ENCODE measurements around the gene PTPRD. TPM values are rescaled to one million over a fixed set of nuclear protein-coding genes. Genes with fewer than 3 reads are reported as not detected.

The PTPRD gene
- total and polyA plus RNA-seq, 9 of the 15 experiments (the other 6 are each of a cell fraction or from before 2014, with no cell fraction given), result 0.11 TPM; not detected in 8

- no peak overlapping the region for H3K4me2 ChIP-seq (ENCODE audit: insufficient read depth, low read length)
- TF ChIP-seq SLC30A9 (CRISPR knock-in tag; IDR thresholded peaks at IDR 0.05) (no peak), PHF21A (IDR thresholded peaks at IDR 0.05; ENCODE audit: borderline replicate concordance, low read depth) (no peak)
- intact Hi-C loops (cut with micrococcal nuclease), result no loop called here
- H3K27me3 ChIP-seq (ENCODE audit: control insufficient read depth in 2 of 2, insufficient read depth in 2 of 2, low read length in 2 of 2), result no peaks in the 10 kb centered on the region
- H2AFZ ChIP-seq (ENCODE audit: low read depth, low read length), result no peak overlapping the region
- H3K9me1 ChIP-seq (ENCODE audit: control insufficient read depth, insufficient read depth, low read length), result no peaks in the 10 kb centered on the region
- H3K4me1 ChIP-seq (replicated peaks in 1 of 2; ENCODE audit: control insufficient read depth in 2 of 2, insufficient read depth in 2 of 2, low read length in 2 of 2), result no peaks in the 10 kb centered on the region
- H3K27ac ChIP-seq (ENCODE audit: extremely low read depth, low read depth, low read length), result no peak overlapping the region
- FAIRE-seq, result no peak
- BruUV-seq (replicated peaks), result no TSS peak
- CTCF ChIA-PET (ENCODE audit: low intra/inter-chr PET ratio), result no interaction called here
- POLR2A ChIA-PET, result no interaction called here
- H3K4me3 ChIP-seq, result no peak overlapping the region
- H3K9ac ChIP-seq (ENCODE audit: insufficient read depth in 1 of 2, low read depth in 2 of 2, low read length in 2 of 2), result no peak overlapping the region
- WGBS (ENCODE audit: insufficient coverage, low coverage, missing lambda C conversion rate), result no CpG with 5 or more reads among the region's 2 CpGs
- H3K79me2 ChIP-seq (ENCODE audit: control insufficient read depth, insufficient read depth, low read length), result no peaks in the 10 kb centered on the region
- no peak for ATAC-seq
- H3K9me3 ChIP-seq (replicated peaks; ENCODE audit: control insufficient read depth, insufficient read depth, low read depth, low read length), result no peaks in the 10 kb centered on the region
- in situ Hi-C loops (cut with MboI), result no loop called here
- H4K20me1 ChIP-seq (replicated peaks; ENCODE audit: control insufficient read depth, insufficient read depth, low read length), result no peaks in the 10 kb centered on the region
- no peak for DNase-seq (ENCODE audit: extremely low read depth in 1 of 4, low spot score in 3 of 4)
- H3K36me3 ChIP-seq (ENCODE audit: control insufficient read depth, insufficient read depth, low read length), result no peaks in the 10 kb centered on the region
Measured at GRCh38 chr9:9341203-9341602, 1271.6 kb downstream of the PTPRD start.

GRCh38 chr9:9337129-9337528 is 1275.7 kb downstream of the PTPRD start:
- Histone ChIP-seq H3K4me3 (no peak overlapping the region), H4K20me1 (replicated peaks; ENCODE audit: control insufficient read depth, insufficient read depth, low read length) (no peaks in the 10 kb centered on the region), H3K4me1 (replicated peaks in 1 of 2; ENCODE audit: control insufficient read depth in 2 of 2, insufficient read depth in 2 of 2, low read length in 2 of 2) (no peaks in the 10 kb centered on the region), H3K9me1 (ENCODE audit: control insufficient read depth, insufficient read depth, low read length) (no peaks in the 10 kb centered on the region), H3K36me3 (ENCODE audit: control insufficient read depth, insufficient read depth, low read length) (no peaks in the 10 kb centered on the region), H2AFZ (ENCODE audit: low read depth, low read length) (no peak overlapping the region), H3K79me2 (ENCODE audit: control insufficient read depth, insufficient read depth, low read length) (no peaks in the 10 kb centered on the region), H3K27ac (ENCODE audit: extremely low read depth, low read depth, low read length) (no peak overlapping the region), H3K9me3 (replicated peaks; ENCODE audit: control insufficient read depth, insufficient read depth, low read depth, low read length) (no peaks in the 10 kb centered on the region), H3K9ac (ENCODE audit: insufficient read depth in 1 of 2, low read depth in 2 of 2, low read length in 2 of 2) (no peak overlapping the region), H3K4me2 (ENCODE audit: insufficient read depth, low read length) (no peak overlapping the region), H3K27me3 (ENCODE audit: control insufficient read depth in 2 of 2, insufficient read depth in 2 of 2, low read length in 2 of 2) (no peaks in the 10 kb centered on the region)
- ATAC-seq, result no peak
- ChIA-PET POLR2A (no interaction called here), CTCF (ENCODE audit: low intra/inter-chr PET ratio) (no interaction called here)
- FAIRE-seq, result no peak
- no peak for DNase-seq (ENCODE audit: extremely low read depth in 1 of 4, low spot score in 3 of 4)
- in situ Hi-C loops (cut with MboI) (no loop called here), intact Hi-C loops (cut with micrococcal nuclease) (no loop called here)
- no TSS peak for BruUV-seq (replicated peaks)
- no peak for TF ChIP-seq CHD7 (IDR thresholded peaks at IDR 0.05; ENCODE audit: low read depth, low read length)
- no peak for TF ChIP-seq RBM15 (IDR thresholded peaks at IDR 0.05; ENCODE audit: insufficient read depth, low read length)
- TF ChIP-seq PCBP1 (IDR thresholded peaks at IDR 0.05; ENCODE audit: low read depth, low read length, poor library complexity, severe bottlenecking), result no peak
- no peak for TF ChIP-seq ATF7 (IDR thresholded peaks at IDR 0.05)
